GM12891 (cell line): ENCODE results near the gene MAFF.

Experiments used
- PAX5 ChIP-seq: IDR thresholded peaks from 2 replicates; pipeline ENCODE4 v1.6.1; 2011; ENCODE audit warnings: low read length, moderate library complexity, mild to moderate bottlenecking; ENCODE audit not compliant: insufficient read depth, severe bottlenecking
- POLR2A ChIP-seq: IDR thresholded peaks from 2 replicates; pipeline ENCODE4 v1.6.1; 2011; ENCODE audit warnings: low read depth, low read length, control low read depth
- POLR2AphosphoS5 ChIP-seq: IDR thresholded peaks from 2 replicates; pipeline ENCODE4 v1.6.1; 2011; ENCODE audit warnings: low read depth, low read length, control low read depth

GRCh38 chr22:38232196-38232595 lies 30.4 kb downstream of the MAFF start:
- TF ChIP-seq POLR2A (no peak), POLR2AphosphoS5 (no peak), PAX5 (no peak)
